Activated T-cell treated with anti-CD3 and anti-CD28 coated beads, Interleukin-2, amount 50 U/mL, for 72 hours (primary cell): ENCODE data around the gene CRADD. TPM values are rescaled to one million over a fixed set of nuclear protein-coding genes. Genes with fewer than 3 reads are reported as not detected.
"Not testable (repeated sequence)": the region's sequence is repeated elsewhere in the genome, so short reads cannot be mapped to it uniquely, and the experiment has no call there.

ENCODE experiments used
- ATAC-seq, 2 donors: fragments of 150-1000 bp; cut with Tn5 transposase; replicated peaks in 1 of 2; 2 replicates each; pipeline ENCODE4 v1.10.0; 2021; ENCODE audit warnings: moderate library complexity in 2 of 2, mild to moderate bottlenecking in 1 of 2
- DNase-seq, 2 donors: peaks; one replicate each; pipeline ENCODE4 v3.0.0; 2021 to 2022; ENCODE audit warnings: mixed read lengths in 1 of 2
- H3K27ac Mint-ChIP-seq: one replicate; pipeline ENCODE4 v1.8.0; 2022; ENCODE audit warnings: mild to moderate bottlenecking, moderate library complexity, mixed read lengths
- H3K27me3 Mint-ChIP-seq: one replicate; pipeline ENCODE4 v1.8.0; 2022; ENCODE audit warnings: low read depth, mixed read lengths
- H3K36me3 Mint-ChIP-seq, 2 donors: one replicate each; pipeline ENCODE4 v1.8.0; 2022; ENCODE audit warnings: mixed read lengths in 2 of 2, mild to moderate bottlenecking in 1 of 2; ENCODE audit not compliant: insufficient read depth in 2 of 2
- H3K4me1 Mint-ChIP-seq: one replicate; pipeline ENCODE4 v1.8.0; 2022; ENCODE audit warnings: low read depth, mixed read lengths
- H3K4me3 Mint-ChIP-seq, 2 donors: one replicate each; pipeline ENCODE4 v1.8.0; 2022; ENCODE audit warnings: mild to moderate bottlenecking in 2 of 2, mixed read lengths in 2 of 2, moderate library complexity in 2 of 2
- H3K9me3 Mint-ChIP-seq, 2 donors: one replicate each; pipeline ENCODE4 v1.8.0; 2022; ENCODE audit warnings: mixed read lengths in 2 of 2
- total RNA-seq, 2 donors: library from RNA; stranded (reverse); gene quantifications; one replicate each; pipeline ENCODE4 v1.2.3, GENCODE V29; 2022

CRADD gene
- total RNA-seq, 2 donors from 2014 or later: 8.6 to 9.1 TPM

GRCh38 chr12:93702707-93703315 is 25.6 kb downstream of the CRADD start:
- Mint-ChIP-seq H3K27ac (no peak overlapping the region), H3K4me1 (peaks cover 70% of the 10 kb centered on the region), H3K9me3 (peaks cover 0 to under 1% of the 10 kb centered on the region in 2 donors), H3K36me3 (peaks cover 0 to 2% of the 10 kb centered on the region in 2 donors), H3K27me3 (no peaks in the 10 kb centered on the region), H3K4me3 (no peak overlapping the region)
- DNase-seq (no peak), ATAC-seq (peak in 1 of 2 donors; percentile 18)

- H3K27ac Mint-ChIP-seq: no peak overlapping the region
- DNase-seq (no peak), ATAC-seq (peak; percentile 68 to 73)
- peaks cover 0 to 8% of the 10 kb centered on the region in 2 donors for H3K36me3 Mint-ChIP-seq
- no peak overlapping the region for H3K4me3 Mint-ChIP-seq
- H3K27me3 Mint-ChIP-seq: no peaks in the 10 kb centered on the region
- peaks cover 58% of the 10 kb centered on the region for H3K4me1 Mint-ChIP-seq
- peaks cover 3 to 6% of the 10 kb centered on the region in 2 donors for H3K9me3 Mint-ChIP-seq
These were observed 26.9 kb downstream of the CRADD start for GRCh38 chr12:93704122-93704521.

DNA sequence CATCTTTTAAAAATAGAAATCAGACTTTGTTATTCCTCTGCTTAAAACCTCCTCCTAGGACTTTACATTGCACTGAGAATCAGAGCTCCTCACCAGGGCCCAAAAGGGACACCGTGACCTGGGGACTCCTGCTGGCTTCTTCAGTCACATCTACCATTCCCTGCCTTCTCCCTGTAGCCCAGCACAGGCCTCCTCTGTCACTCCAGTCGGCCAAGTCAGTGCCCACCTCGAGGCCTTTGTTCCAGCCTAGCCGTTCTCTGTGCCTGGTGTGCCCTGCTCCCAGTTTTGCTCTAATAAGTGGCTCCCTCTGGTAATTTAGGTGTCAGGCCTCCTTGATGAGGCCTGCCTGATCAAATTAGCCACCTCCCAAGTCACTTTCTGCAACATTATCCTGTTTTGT is 27.4 kb downstream of the CRADD start:
- Mint-ChIP-seq H3K27me3 (no peaks in the 10 kb centered on the region), H3K4me3 (no peak overlapping the region), H3K9me3 (peaks cover 3 to 10% of the 10 kb centered on the region in 2 donors), H3K36me3 (peaks cover 5 to 12% of the 10 kb centered on the region in 2 donors), H3K27ac (no peak overlapping the region), H3K4me1 (peaks cover 53% of the 10 kb centered on the region)
- no peak for DNase-seq
- no peak for ATAC-seq

DNA sequence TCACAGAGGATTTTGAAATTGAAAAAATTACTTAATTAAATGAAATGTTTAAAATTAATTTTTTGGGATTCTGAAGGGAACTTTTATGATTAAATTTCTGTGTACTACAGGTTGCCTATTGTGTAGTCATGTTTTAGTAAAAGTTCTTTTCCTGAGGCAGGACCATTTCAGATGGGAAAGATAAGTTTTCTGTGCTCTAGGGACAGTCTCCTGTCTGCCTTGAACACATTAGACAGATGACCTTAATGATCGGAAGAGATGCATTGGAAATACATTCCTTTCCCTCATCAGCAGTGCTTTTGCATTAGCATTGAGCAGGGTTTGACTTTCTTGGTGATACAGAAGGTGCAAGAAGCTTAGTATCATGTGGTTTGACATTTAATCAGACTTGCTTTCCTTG is 28.1 kb downstream of the CRADD start:
- H3K36me3 Mint-ChIP-seq: peaks cover 11 to 13% of the 10 kb centered on the region in 2 donors
- H3K4me3 Mint-ChIP-seq: no peak overlapping the region
- H3K4me1 Mint-ChIP-seq: peaks cover 47% of the 10 kb centered on the region
- H3K27me3 Mint-ChIP-seq: no peaks in the 10 kb centered on the region
- DNase-seq (no peak), ATAC-seq (no peak)
- peaks cover 3 to 11% of the 10 kb centered on the region in 2 donors for H3K9me3 Mint-ChIP-seq
- no peak overlapping the region for H3K27ac Mint-ChIP-seq

- DNase-seq (no peak), ATAC-seq (no peak)
- Mint-ChIP-seq H3K27ac (no peak overlapping the region), H3K36me3 (peaks cover 14 to 18% of the 10 kb centered on the region in 2 donors), H3K9me3 (peaks cover 6 to 11% of the 10 kb centered on the region in 2 donors), H3K27me3 (no peaks in the 10 kb centered on the region), H3K4me1 (peaks cover 40% of the 10 kb centered on the region), H3K4me3 (no peak overlapping the region)
These were observed 29.2 kb downstream of the CRADD start for GRCh38 chr12:93706387-93706786.

- H3K4me3 Mint-ChIP-seq: no peak overlapping the region
- H3K27me3 Mint-ChIP-seq: no peaks in the 10 kb centered on the region
- peaks cover 16 to 19% of the 10 kb centered on the region in 2 donors for H3K36me3 Mint-ChIP-seq
- H3K4me1 Mint-ChIP-seq: peaks cover 36% of the 10 kb centered on the region
- no peak overlapping the region for H3K27ac Mint-ChIP-seq
- ATAC-seq (no peak), DNase-seq (no peak)
- peaks cover 8 to 11% of the 10 kb centered on the region in 2 donors for H3K9me3 Mint-ChIP-seq
These were observed 29.6 kb downstream of the CRADD start for GRCh38 chr12:93706824-93707223.

GRCh38 chr12:93707836-93708235 is 30.7 kb downstream of the CRADD start:
- no peaks in the 10 kb centered on the region for H3K27me3 Mint-ChIP-seq
- no peak for ATAC-seq
- H3K36me3 Mint-ChIP-seq: peaks cover 19% of the 10 kb centered on the region in 2 donors
- no peak for DNase-seq
- peaks cover 8 to 11% of the 10 kb centered on the region in 2 donors for H3K9me3 Mint-ChIP-seq
- peaks cover 26% of the 10 kb centered on the region for H3K4me1 Mint-ChIP-seq
- no peak overlapping the region for H3K27ac Mint-ChIP-seq
- H3K4me3 Mint-ChIP-seq: no peak overlapping the region

- Mint-ChIP-seq H3K9me3 (peaks cover 8 to 11% of the 10 kb centered on the region in 2 donors), H3K4me3 (no peak overlapping the region), H3K4me1 (peaks cover 22% of the 10 kb centered on the region), H3K36me3 (peaks cover 19% of the 10 kb centered on the region in 2 donors), H3K27ac (no peak overlapping the region), H3K27me3 (no peaks in the 10 kb centered on the region)
- DNase-seq (no peak), ATAC-seq (no peak)
These were observed 31.8 kb downstream of the CRADD start for GRCh38 chr12:93708952-93709351.

DNA sequence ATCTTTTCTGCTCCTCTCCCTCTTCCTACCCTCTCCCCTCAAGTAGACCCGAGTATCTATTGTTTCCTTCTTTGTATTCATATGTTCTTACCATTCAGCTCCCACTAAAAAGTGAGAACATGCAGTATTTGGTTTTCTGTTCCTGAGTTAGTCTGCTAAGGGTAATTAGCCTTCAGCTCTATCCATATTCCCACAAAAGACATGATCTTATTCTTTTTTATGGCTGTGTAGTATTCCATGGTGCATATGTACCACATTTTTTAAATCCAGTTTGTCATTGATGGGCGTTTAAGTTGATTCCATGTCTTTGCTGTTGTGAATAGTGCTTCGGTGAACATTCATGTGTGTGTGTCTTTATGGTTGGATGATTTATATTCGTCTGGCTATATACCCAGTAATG is 32.2 kb downstream of the CRADD start:
- DNase-seq: no peak
- Mint-ChIP-seq H3K27me3 (no peaks in the 10 kb centered on the region), H3K27ac (no peak overlapping the region), H3K9me3 (peaks cover 8 to 11% of the 10 kb centered on the region in 2 donors), H3K36me3 (peaks cover 17 to 19% of the 10 kb centered on the region in 2 donors), H3K4me3 (no peak overlapping the region), H3K4me1 (peaks cover 18% of the 10 kb centered on the region)
- no peak for ATAC-seq

DNA sequence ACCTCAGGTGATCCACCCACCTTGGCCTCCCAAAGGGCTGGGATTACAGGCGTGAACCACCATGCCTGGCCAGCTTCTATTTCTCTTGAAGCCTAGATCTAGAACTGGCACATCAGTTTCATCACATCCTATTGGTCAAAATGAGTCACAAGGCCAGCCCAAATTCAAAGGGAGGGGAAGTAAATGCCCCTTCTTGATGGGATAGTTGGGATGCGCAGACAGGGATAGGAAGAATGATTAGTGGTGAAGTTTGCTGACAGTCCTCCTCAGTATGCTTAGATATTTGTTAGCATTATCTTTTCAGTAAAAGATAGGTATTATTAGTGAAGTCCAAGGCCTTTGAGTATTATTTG is 33.4 kb downstream of the CRADD start:
- DNase-seq (no peak), ATAC-seq (no peak)
- Mint-ChIP-seq H3K36me3 (peaks cover 17 to 19% of the 10 kb centered on the region in 2 donors), H3K9me3 (peaks cover 8 to 11% of the 10 kb centered on the region in 2 donors), H3K27ac (no peak overlapping the region), H3K27me3 (no peaks in the 10 kb centered on the region), H3K4me3 (no peak overlapping the region), H3K4me1 (peaks cover 9% of the 10 kb centered on the region)

- not testable (repeated sequence) for H3K27ac Mint-ChIP-seq, ATAC-seq, H3K4me3 Mint-ChIP-seq, H3K27me3 Mint-ChIP-seq, DNase-seq, H3K4me1 Mint-ChIP-seq
- H3K36me3 Mint-ChIP-seq: peaks cover 17 to 19% of the 10 kb centered on the region in 2 donors
- peaks cover 8 to 11% of the 10 kb centered on the region in 2 donors for H3K9me3 Mint-ChIP-seq
These were observed 34.3 kb downstream of the CRADD start for GRCh38 chr12:93711502-93711901.

DNA sequence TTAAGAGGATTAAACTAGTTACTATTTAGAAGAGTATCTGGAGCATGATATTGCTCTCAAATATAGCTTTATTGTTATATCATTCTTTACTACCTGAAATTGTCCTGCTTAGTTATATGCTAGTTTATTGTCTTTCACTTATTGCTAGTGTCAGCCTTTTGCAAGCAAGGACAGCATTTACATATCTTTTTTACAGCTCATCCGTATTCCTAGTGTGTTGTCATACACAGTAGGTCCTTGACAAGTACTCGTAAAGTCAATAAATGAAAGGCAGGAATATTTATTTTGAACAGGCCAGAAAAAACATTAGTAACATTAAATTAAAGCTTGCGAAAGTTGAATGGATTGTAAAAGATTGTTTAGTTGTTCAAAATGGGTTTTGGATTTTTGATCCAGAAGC is 35.0 kb downstream of the CRADD start:
- Mint-ChIP-seq H3K27ac (peak overlapping the region; percentile 35), H3K4me3 (no peak overlapping the region), H3K4me1 (no peaks in the 10 kb centered on the region), H3K27me3 (no peaks in the 10 kb centered on the region), H3K36me3 (peaks cover 17 to 19% of the 10 kb centered on the region in 2 donors), H3K9me3 (peaks cover 8 to 11% of the 10 kb centered on the region in 2 donors)
- no peak for DNase-seq
- ATAC-seq: no peak

DNA sequence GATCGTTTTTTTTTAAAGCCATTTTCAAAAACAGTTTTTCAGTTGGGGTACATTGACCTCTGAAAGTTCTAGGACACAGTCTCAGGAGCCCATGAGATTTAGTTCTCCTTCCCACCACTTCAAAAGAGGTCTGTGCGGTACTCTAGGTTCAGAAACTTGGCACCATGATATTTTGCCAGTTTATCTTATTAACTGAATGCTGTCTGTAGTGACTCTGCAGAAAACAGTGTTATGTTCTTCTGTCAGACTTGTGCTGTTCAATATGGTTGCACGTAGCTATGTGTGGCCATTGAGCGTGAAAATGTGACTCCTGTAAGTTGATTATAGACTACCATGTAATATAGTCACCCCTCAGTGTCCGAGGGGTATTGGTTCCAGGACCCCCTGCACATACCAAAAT is 35.9 kb downstream of the CRADD start:
- Mint-ChIP-seq H3K27ac (no peak overlapping the region), H3K4me3 (no peak overlapping the region), H3K27me3 (no peaks in the 10 kb centered on the region), H3K9me3 (peaks cover 8% of the 10 kb centered on the region in 2 donors), H3K4me1 (no peaks in the 10 kb centered on the region), H3K36me3 (peaks cover 17 to 19% of the 10 kb centered on the region in 2 donors)
- ATAC-seq (no peak), DNase-seq (no peak)

GRCh38 chr12:93713800-93714199 is 36.6 kb downstream of the CRADD start:
- no peak overlapping the region for H3K4me3 Mint-ChIP-seq
- no peaks in the 10 kb centered on the region for H3K27me3 Mint-ChIP-seq
- peaks cover 14 to 19% of the 10 kb centered on the region in 2 donors for H3K36me3 Mint-ChIP-seq

More at GRCh38 chr12:93713800-93714199, 36.6 kb downstream of the CRADD start:
- no peak overlapping the region for H3K27ac Mint-ChIP-seq
- H3K4me1 Mint-ChIP-seq: no peaks in the 10 kb centered on the region
- no peak for ATAC-seq
- DNase-seq: no peak
- H3K9me3 Mint-ChIP-seq: peaks cover 4 to 7% of the 10 kb centered on the region in 2 donors
